ENCODE measurements around the gene GABRG3.

DNA sequence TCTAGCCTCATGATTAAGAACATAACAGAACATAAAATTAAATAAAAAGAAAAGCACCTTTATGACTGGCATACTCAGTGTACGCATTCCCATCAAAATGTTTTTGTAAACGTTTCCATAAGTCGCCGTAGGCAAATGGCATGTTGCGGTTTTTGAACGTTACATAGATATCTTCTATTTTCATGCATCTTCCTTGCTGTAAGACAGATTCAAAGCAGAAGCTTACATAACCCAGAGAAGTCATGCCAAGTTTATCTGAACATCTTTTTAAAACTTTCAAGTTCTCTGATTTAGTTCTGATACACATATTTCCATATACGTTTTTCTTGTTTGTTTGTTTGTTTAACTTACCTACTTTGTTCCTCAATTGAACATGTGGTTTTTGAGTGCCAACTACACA, 388.6 kb downstream of the GABRG3 start:
- TF ChIP-seq, protein P1, sequence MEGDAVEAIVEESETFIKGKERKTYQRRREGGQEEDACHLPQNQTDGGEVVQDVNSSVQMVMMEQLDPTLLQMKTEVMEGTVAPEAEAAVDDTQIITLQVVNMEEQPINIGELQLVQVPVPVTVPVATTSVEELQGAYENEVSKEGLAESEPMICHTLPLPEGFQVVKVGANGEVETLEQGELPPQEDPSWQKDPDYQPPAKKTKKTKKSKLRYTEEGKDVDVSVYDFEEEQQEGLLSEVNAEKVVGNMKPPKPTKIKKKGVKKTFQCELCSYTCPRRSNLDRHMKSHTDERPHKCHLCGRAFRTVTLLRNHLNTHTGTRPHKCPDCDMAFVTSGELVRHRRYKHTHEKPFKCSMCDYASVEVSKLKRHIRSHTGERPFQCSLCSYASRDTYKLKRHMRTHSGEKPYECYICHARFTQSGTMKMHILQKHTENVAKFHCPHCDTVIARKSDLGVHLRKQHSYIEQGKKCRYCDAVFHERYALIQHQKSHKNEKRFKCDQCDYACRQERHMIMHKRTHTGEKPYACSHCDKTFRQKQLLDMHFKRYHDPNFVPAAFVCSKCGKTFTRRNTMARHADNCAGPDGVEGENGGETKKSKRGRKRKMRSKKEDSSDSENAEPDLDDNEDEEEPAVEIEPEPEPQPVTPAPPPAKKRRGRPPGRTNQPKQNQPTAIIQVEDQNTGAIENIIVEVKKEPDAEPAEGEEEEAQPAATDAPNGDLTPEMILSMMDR (IDR thresholded peaks at IDR 0.05): no peak
- no peak for TF ChIP-seq POLR2A (IDR thresholded peaks at IDR 0.05)
